ENCODE data around the gene EFCAB6. TPM values are rescaled to one million over a fixed set of nuclear protein-coding genes. Genes with fewer than 3 reads are reported as not detected.
A peak's percentile ranks its signal among the peaks of the same experiment; 100 is the strongest.

The EFCAB6 gene
- total and polyA plus RNA-seq, 4 donors, result 0.14 to 2.1 (median 0.53) TPM

DNA sequence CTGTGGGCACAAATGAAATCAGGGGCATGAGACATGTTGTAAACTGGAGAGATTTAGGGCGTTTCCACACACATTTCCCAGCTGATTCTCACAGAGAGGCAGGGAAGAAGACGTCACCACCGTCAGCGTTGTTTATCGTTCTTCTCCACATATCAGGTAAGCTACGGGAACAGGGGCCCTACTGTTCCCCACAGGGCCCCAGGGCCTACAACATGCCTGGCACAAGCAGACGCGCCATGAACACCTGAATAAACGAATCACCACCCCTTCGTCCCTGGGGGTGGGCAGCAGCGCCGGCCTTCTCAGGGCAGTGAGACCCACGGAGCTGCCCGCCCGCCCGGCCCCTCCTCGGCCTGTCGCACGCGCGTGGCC is 342 bp downstream of the EFCAB6 start:
- H3K4me1 ChIP-seq (ENCODE audit: control insufficient read depth in 4 of 4, insufficient read depth in 4 of 4, low read length in 3 of 4), result peaks cover 3 to 16% (median 13%) of the 10 kb centered on the region in 4 donors
- H3K27ac ChIP-seq (ENCODE audit: low read depth in 1 of 2, low read length in 2 of 2), result peak overlapping the region in 1 of 2 donors; percentile 84
- WGBS, result under 1% methylated on average over 21 of the region's 21 CpGs
- peak overlapping the region; percentile 81 to 98 (median 87) for H3K4me3 ChIP-seq (ENCODE audit: low read depth in 1 of 3, low read length in 3 of 3)
- peak overlapping the region in 1 of 2 donors; percentile 61 for H3K9ac ChIP-seq (ENCODE audit: low read depth in 1 of 2, low read length in 2 of 2)
- no peaks in the 10 kb centered on the region for H3K36me3 ChIP-seq (ENCODE audit: control insufficient read depth in 4 of 4, insufficient read depth in 3 of 4, low read depth in 1 of 4, low read length in 3 of 4)
- H3K27me3 ChIP-seq (ENCODE audit: control insufficient read depth in 4 of 4, insufficient read depth in 4 of 4, low read length in 3 of 4), result no peaks in the 10 kb centered on the region
- H3K9me3 ChIP-seq (ENCODE audit: control insufficient read depth in 4 of 4, low read length in 3 of 4), result no peaks in the 10 kb centered on the region
- TF ChIP-seq EGR1 (IDR thresholded peaks at IDR 0.05; ENCODE audit: low read depth in 2 of 2) (no peak), RXRA (IDR thresholded peaks at IDR 0.05) (no peak), GABPA (IDR thresholded peaks at IDR 0.05 in 1 of 2, conservative IDR thresholded peaks at IDR 0.05 in 1 of 2) (no peak), YY1 (IDR thresholded peaks at IDR 0.05) (no peak), ZBTB33 (IDR thresholded peaks at IDR 0.05) (no peak), REST (IDR thresholded peaks at IDR 0.05) (no peak), JUND (IDR thresholded peaks at IDR 0.05) (no peak), HNF4A (conservative IDR thresholded peaks at IDR 0.05) (no peak), SP1 (IDR thresholded peaks at IDR 0.05) (no peak), FOXA2 (IDR thresholded peaks at IDR 0.05) (no peak), NR2F2 (IDR thresholded peaks at IDR 0.05) (no peak), RAD21 (IDR thresholded peaks at IDR 0.05) (no peak), TAF1 (conservative IDR thresholded peaks at IDR 0.05) (no peak), FOXA1 (IDR thresholded peaks at IDR 0.05) (no peak), HNF4G (IDR thresholded peaks at IDR 0.05) (no peak)
- TF ChIP-seq, protein P1, sequence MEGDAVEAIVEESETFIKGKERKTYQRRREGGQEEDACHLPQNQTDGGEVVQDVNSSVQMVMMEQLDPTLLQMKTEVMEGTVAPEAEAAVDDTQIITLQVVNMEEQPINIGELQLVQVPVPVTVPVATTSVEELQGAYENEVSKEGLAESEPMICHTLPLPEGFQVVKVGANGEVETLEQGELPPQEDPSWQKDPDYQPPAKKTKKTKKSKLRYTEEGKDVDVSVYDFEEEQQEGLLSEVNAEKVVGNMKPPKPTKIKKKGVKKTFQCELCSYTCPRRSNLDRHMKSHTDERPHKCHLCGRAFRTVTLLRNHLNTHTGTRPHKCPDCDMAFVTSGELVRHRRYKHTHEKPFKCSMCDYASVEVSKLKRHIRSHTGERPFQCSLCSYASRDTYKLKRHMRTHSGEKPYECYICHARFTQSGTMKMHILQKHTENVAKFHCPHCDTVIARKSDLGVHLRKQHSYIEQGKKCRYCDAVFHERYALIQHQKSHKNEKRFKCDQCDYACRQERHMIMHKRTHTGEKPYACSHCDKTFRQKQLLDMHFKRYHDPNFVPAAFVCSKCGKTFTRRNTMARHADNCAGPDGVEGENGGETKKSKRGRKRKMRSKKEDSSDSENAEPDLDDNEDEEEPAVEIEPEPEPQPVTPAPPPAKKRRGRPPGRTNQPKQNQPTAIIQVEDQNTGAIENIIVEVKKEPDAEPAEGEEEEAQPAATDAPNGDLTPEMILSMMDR (IDR thresholded peaks at IDR 0.05; ENCODE audit: low read depth, low read length, missing input control), result no peak
- TF ChIP-seq, protein P2, sequence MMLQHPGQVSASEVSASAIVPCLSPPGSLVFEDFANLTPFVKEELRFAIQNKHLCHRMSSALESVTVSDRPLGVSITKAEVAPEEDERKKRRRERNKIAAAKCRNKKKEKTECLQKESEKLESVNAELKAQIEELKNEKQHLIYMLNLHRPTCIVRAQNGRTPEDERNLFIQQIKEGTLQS (IDR thresholded peaks at IDR 0.05), result no peak
- TF ChIP-seq, protein P3, sequence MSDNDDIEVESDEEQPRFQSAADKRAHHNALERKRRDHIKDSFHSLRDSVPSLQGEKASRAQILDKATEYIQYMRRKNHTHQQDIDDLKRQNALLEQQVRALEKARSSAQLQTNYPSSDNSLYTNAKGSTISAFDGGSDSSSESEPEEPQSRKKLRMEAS (IDR thresholded peaks at IDR 0.05), result no peak
- DNase-seq (ENCODE audit: low spot score), result no peak
